Spleen (tissue), 11 donors: Measurements from ENCODE around the gene NUDT19. TPM values are rescaled to one million over a fixed set of nuclear protein-coding genes. Genes with fewer than 3 reads are reported as not detected.
A peak's percentile ranks its signal among the peaks of the same experiment; 100 is the strongest.
"Not testable (repeated sequence)": the region's sequence is repeated elsewhere in the genome, so short reads cannot be mapped to it uniquely, and the experiment has no call there.

Source experiments
- DNase-seq: peaks from one replicate; pipeline ENCODE4 v3.0.0-alpha.2; 2020
- H3K27ac ChIP-seq, 8 donors: fragments of 200-600 bp; sonication (generic) in 7 of 8; 1 replicate in 4 of 8; 2 replicates in 4 of 8; pipeline versions ENCODE4 v1.5.0 to v1.8.0; 2016 to 2021; ENCODE audit warnings: inconsistent platforms in 4 of 8, mild to moderate bottlenecking in 4 of 8, moderate library complexity in 1 of 8
- H3K27me3 ChIP-seq, 7 donors: fragments of 200-600 bp; sonication (generic) in 6 of 7; replicated peaks in 1 of 7; 1 replicate in 4 of 7; 2 replicates in 3 of 7; pipeline versions ENCODE4 v1.5.0 to v1.8.0; 2016 to 2021; ENCODE audit warnings: inconsistent platforms in 3 of 7, mild to moderate bottlenecking in 1 of 7
- H3K36me3 ChIP-seq, 6 donors: fragments of 200-600 bp; sonication (generic) in 5 of 6; 1 replicate in 4 of 6; 2 replicates in 2 of 6; pipeline versions ENCODE4 v1.5.0 to v1.8.0; 2016 to 2021; ENCODE audit warnings: inconsistent platforms in 2 of 6
- H3K4me1 ChIP-seq, 6 donors: fragments of 200-600 bp; sonication (generic) in 5 of 6; 1 replicate in 3 of 6; 2 replicates in 3 of 6; pipeline versions ENCODE4 v1.5.0 to v1.8.0; 2016 to 2021; ENCODE audit warnings: inconsistent platforms in 3 of 6
- H3K4me3 ChIP-seq, 8 donors: fragments of 200-600 bp; sonication (generic) in 7 of 8; 1 replicate in 4 of 8; 2 replicates in 4 of 8; pipeline versions ENCODE4 v1.5.0 to v1.8.0; 2016 to 2021; ENCODE audit warnings: inconsistent platforms in 4 of 8, mild to moderate bottlenecking in 4 of 8, moderate library complexity in 2 of 8
- H3K9me3 ChIP-seq, 8 donors: fragments of 200-600 bp; sonication (generic) in 7 of 8; 1 replicate in 4 of 8; 2 replicates in 4 of 8; pipeline versions ENCODE4 v1.5.0 to v1.8.0; 2016 to 2021; ENCODE audit warnings: inconsistent platforms in 4 of 8
- POLR2A ChIP-seq, 3 donors: fragments of 450-650 bp; IDR thresholded peaks; one replicate each; pipeline ENCODE4 v1.5.1; 2017; ENCODE audit warnings: antibody characterized with exemption in 3 of 3, mild to moderate bottlenecking in 1 of 3
- POLR2AphosphoS5 ChIP-seq, 3 donors: sonication (generic); formaldehyde crosslinking; IDR thresholded peaks; one replicate each; pipeline ENCODE4 v1.5.1; 2017; ENCODE audit warnings: antibody characterized with exemption in 3 of 3
- WGBS, 5 donors: extraction: QIAGEN DNeasy Blood & Tissue Kit in 3 of 5; methylation state at CpG; one replicate each; pipeline versions ENCODE4 v1.1.5 to v1.1.7; 2013 to 2018; 5-methylcytosine and 5-hydroxymethylcytosine counted together
- intact Hi-C: fragments of 100-400 bp; cut with DNase I; formaldehyde crosslinking; loops from one replicate; pipeline ENCODE4 v1.15.0; 2023; ENCODE audit warnings: low total_unique reads
- polyA plus RNA-seq, 3 donors: library from polyadenylated mRNA; stranded (reverse); fragments of 200-250 nt; gene quantifications; one replicate each; pipeline ENCODE4 v1.2.1, GENCODE V29; 2013
- total RNA-seq, 7 donors: library from RNA; depleted of rRNA in 3 of 7; stranded (reverse); fragments of >200 nt in 3 of 7; fragmentation: NEBNext Ultra II Directional in 4 of 7; extraction: Animal tissue kit (Norgen Biotek cat#: 25700) in 4 of 7; gene quantifications; one replicate each; pipeline versions ENCODE4 v1.1.0 to v1.2.1, GENCODE V29; 2016 to 2021
- TF ChIP-seq, protein P1 (sequence below), 11 experiments: fragments of 200-600 bp in 7 of 11; fragments of 450-650 bp in 4 of 11; sonication (generic) in 4 of 11; IDR thresholded peaks in 8 of 11; conservative IDR thresholded peaks in 3 of 11; 1 replicate in 7 of 11; 2 replicates in 4 of 11; pipeline versions ENCODE4 v1.4.0 to v1.8.0; 2016 to 2021; ENCODE audit warnings: antibody characterized with exemption in 11 of 11, inconsistent platforms in 4 of 11, mild to moderate bottlenecking in 1 of 11
- donor health status: healthy with polysubstance abuse.
- donor health status: DM: no; HTN: no; CAD: no; lungs with moderate emphysema.
- donor health status: DM: no; HTN: no; CAD: no.
- donor health status: Bipolar disorder and iron deficiency.
- donor health status: healthy.
- donor health status: DM: no; HTN: no; CAD: no.
- donor health status: DM: yes; HTN: yes; CAD: no.

Gene NUDT19
- total and polyA plus RNA-seq, 10 donors: 4.9 to 18.4 (median 11.0) TPM

DNA sequence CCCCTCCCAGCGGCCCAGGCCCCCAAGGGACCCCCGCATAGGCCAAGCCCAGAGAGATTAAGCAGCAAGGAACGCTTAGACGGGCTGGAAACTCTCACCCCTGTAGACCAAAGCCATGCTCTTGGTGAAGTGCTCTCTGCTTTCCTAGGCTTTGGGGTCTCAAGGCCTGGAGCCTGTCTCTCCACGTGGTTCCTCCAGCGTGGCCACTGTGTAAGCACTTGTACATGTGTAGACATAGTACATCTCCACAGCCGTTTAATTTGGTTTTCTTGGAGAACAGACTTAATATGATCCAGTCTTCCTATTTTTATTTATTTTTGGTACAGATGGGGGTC, 1.1 kb downstream of the NUDT19 start:
- H3K36me3 ChIP-seq: peaks cover 0 to 8% (median 0%) of the 10 kb centered on the region in 6 donors
- H3K4me3 ChIP-seq: peak overlapping the region; percentile 72 to 94 (median 80)
- no peaks in the 10 kb centered on the region for H3K9me3 ChIP-seq
- intact Hi-C loops: no loop called here
- no peaks in the 10 kb centered on the region for H3K27me3 ChIP-seq
- peaks cover 33 to 80% (median 69%) of the 10 kb centered on the region in 6 donors for H3K4me1 ChIP-seq
- TF ChIP-seq, protein P1, sequence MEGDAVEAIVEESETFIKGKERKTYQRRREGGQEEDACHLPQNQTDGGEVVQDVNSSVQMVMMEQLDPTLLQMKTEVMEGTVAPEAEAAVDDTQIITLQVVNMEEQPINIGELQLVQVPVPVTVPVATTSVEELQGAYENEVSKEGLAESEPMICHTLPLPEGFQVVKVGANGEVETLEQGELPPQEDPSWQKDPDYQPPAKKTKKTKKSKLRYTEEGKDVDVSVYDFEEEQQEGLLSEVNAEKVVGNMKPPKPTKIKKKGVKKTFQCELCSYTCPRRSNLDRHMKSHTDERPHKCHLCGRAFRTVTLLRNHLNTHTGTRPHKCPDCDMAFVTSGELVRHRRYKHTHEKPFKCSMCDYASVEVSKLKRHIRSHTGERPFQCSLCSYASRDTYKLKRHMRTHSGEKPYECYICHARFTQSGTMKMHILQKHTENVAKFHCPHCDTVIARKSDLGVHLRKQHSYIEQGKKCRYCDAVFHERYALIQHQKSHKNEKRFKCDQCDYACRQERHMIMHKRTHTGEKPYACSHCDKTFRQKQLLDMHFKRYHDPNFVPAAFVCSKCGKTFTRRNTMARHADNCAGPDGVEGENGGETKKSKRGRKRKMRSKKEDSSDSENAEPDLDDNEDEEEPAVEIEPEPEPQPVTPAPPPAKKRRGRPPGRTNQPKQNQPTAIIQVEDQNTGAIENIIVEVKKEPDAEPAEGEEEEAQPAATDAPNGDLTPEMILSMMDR (IDR thresholded peaks at IDR 0.05 in 8 of 11, conservative IDR thresholded peaks at IDR 0.05 in 3 of 11): no peak
- TF ChIP-seq POLR2AphosphoS5 (IDR thresholded peaks at IDR 0.05) (no peak), POLR2A (IDR thresholded peaks at IDR 0.05) (no peak)
- peak overlapping the region; percentile 76 to 93 (median 90) for H3K27ac ChIP-seq
- no peak for DNase-seq
- 20 to 59% (median 43%) methylated on average over 3 to 7 of the region's 7 CpGs for WGBS, 5 donors

- H3K4me1 ChIP-seq: peaks cover 33 to 88% (median 71%) of the 10 kb centered on the region in 6 donors
- H3K9me3 ChIP-seq, DNase-seq, intact Hi-C loops, H3K27me3 ChIP-seq: not testable (repeated sequence)
- 50 to 71% (median 58%) methylated on average over 20 of the region's 20 CpGs for WGBS, 5 donors
- H3K36me3 ChIP-seq: peaks cover 0 to 11% (median under 1%) of the 10 kb centered on the region in 6 donors
- peak in 1 of 3 donors; percentile 28 for TF ChIP-seq POLR2AphosphoS5 (IDR thresholded peaks at IDR 0.05)
- peak overlapping the region; percentile 72 to 94 (median 80) for H3K4me3 ChIP-seq
- peak overlapping the region in 7 of 8 donors; percentile 79 to 93 (median 91) for H3K27ac ChIP-seq
Observed at GRCh38 chr19:32693151-32694108, 1.8 kb downstream of the NUDT19 start.

DNA sequence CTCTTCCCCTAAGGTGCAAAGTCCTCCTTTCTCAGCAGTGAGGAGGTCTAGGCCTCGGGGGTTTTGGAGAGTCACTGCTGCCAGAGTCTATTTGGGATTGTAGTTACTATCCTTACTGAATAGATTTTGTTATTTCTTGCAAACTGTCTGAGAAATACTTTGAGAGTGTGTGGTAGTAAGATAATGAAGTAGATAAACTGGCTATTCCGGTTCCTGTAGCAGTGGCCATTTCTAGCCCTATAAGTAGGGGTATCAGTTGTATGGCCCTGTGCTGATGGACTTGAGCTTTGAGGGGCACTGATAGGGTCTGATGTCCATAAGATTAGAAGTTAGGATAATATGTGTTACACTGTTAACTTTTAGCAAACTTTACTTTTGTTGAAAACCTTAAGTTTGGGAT, 2.7 kb downstream of the NUDT19 start:
- DNase-seq, H3K9me3 ChIP-seq, intact Hi-C loops, H3K27me3 ChIP-seq: not testable (repeated sequence)
- Histone ChIP-seq H3K4me3 (peak overlapping the region in 3 of 8 donors; percentile 75 to 94 (median 92)), H3K27ac (peak overlapping the region in 7 of 8 donors; percentile 36 to 93 (median 90)), H3K4me1 (peaks cover 33 to 94% (median 71%) of the 10 kb centered on the region in 6 donors), H3K36me3 (peaks cover 0 to 20% (median 5%) of the 10 kb centered on the region in 6 donors)
- WGBS, 5 donors: 47 to 80% (median 64%) methylated on average over 2 of the region's 2 CpGs

- DNase-seq, intact Hi-C loops, H3K27me3 ChIP-seq, H3K9me3 ChIP-seq: not testable (repeated sequence)
- H3K4me3 ChIP-seq: peak overlapping the region in 2 of 8 donors; percentile 92 to 94
- peak overlapping the region in 7 of 8 donors; percentile 36 to 93 (median 90) for H3K27ac ChIP-seq
- peaks cover 0 to 26% (median 7%) of the 10 kb centered on the region in 6 donors for H3K36me3 ChIP-seq
- H3K4me1 ChIP-seq: peaks cover 33 to 89% (median 70%) of the 10 kb centered on the region in 6 donors
- WGBS, 5 donors: 24 to 65% (median 44%) methylated on average over 2 of the region's 2 CpGs
Observed at GRCh38 chr19:32694851-32695250, 3.2 kb downstream of the NUDT19 start.

GRCh38 chr19:32695506-32695905, 3.9 kb downstream of the NUDT19 start:
- H3K9me3 ChIP-seq: peaks cover 0 to 13% (median 3%) of the 10 kb centered on the region in 8 donors
- peaks cover 33 to 82% (median 65%) of the 10 kb centered on the region in 6 donors for H3K4me1 ChIP-seq
- DNase-seq, intact Hi-C loops, H3K27me3 ChIP-seq, H3K4me3 ChIP-seq: not testable (repeated sequence)
- WGBS, 5 donors: 41 to 65% (median 57%) methylated on average over 6 of the region's 6 CpGs
- peak overlapping the region in 5 of 8 donors; percentile 59 to 93 (median 91) for H3K27ac ChIP-seq
- H3K36me3 ChIP-seq: peaks cover 0 to 32% (median 13%) of the 10 kb centered on the region in 6 donors

DNA sequence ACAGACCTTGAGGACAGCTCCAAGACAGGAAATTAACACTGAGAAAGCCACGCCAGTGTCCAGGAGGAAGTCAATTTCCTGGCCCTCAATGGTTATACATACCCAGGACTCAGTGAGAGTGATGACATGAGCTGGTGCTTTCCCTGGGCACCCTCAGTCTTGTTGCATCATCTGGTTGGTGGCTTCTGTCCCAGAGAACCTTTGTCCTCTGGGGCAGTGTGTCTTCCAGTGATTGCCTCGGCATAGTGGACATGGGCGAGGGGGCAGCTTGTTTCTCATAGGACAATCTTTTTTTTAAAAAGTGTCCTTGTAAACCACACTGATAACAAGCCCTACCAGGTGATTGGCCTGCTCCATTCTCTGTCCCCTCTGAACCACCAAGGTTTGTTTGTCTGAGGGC, 5.2 kb downstream of the NUDT19 start:
- H3K4me1 ChIP-seq: peaks cover 25 to 81% (median 57%) of the 10 kb centered on the region in 6 donors
- peaks cover 0 to 41% (median 14%) of the 10 kb centered on the region in 6 donors for H3K36me3 ChIP-seq
- DNase-seq, H3K27me3 ChIP-seq, H3K4me3 ChIP-seq, intact Hi-C loops: not testable (repeated sequence)
- H3K27ac ChIP-seq: peak overlapping the region in 3 of 8 donors; percentile 5 to 93 (median 16)
- 47 to 71% (median 52%) methylated on average over 3 of the region's 3 CpGs for WGBS, 5 donors
- peaks cover 0 to 13% (median 3%) of the 10 kb centered on the region in 8 donors for H3K9me3 ChIP-seq

GRCh38 chr19:32700129-32700528, 8.5 kb downstream of the NUDT19 start:
- DNase-seq, H3K27ac ChIP-seq, intact Hi-C loops, H3K4me3 ChIP-seq, H3K27me3 ChIP-seq: not testable (repeated sequence)
- Histone ChIP-seq H3K9me3 (peaks cover 3 to 43% (median 29%) of the 10 kb centered on the region in 8 donors), H3K36me3 (peaks cover 0 to 74% (median 25%) of the 10 kb centered on the region in 6 donors), H3K4me1 (peaks cover 4 to 54% (median 29%) of the 10 kb centered on the region in 6 donors)
- WGBS, 5 donors: 92 to 100% (median 96%) methylated on average over 7 of the region's 7 CpGs
